HEK293 (cell line): ENCODE results near the gene BTBD16.

Experiments
- CTCF ChIA-PET: fragments of 350-600 bp; formaldehyde crosslinking; extraction: SDS; loops from one replicate; lab custom pipeline; 2021; ENCODE audit warnings: antibody characterized with exemption; lab: Yijun Ruan, JAX
- POLR2A ChIA-PET: fragments of 300-600 bp; formaldehyde crosslinking; extraction: SDS; loops from one replicate; lab custom pipeline; 2020; ENCODE audit warnings: antibody characterized with exemption, inconsistent platforms; lab: Yijun Ruan, JAX
- H3K27ac ChIP-seq: fragments of 200-500 bp; sonication (Bioruptor generic); 2 replicates; pipeline ENCODE4 v1.5.1; 2014; ENCODE audit warnings: low read depth, low read length, control low read depth, inconsistent platforms; ENCODE audit errors: extremely low read depth
- H3K36me3 ChIP-seq, 2 experiments: fragments of 200-500 bp in 1 of 2; sonication (Bioruptor generic) in 1 of 2; 1 replicate in 1 of 2; 2 replicates in 1 of 2; pipeline ENCODE4 v1.5.1; 2014 to 2017; ENCODE audit warnings: inconsistent platforms in 2 of 2, low read length in 2 of 2; ENCODE audit not compliant: control insufficient read depth in 2 of 2, insufficient read depth in 1 of 2
- H3K4me1 ChIP-seq: fragments of 200-500 bp; sonication (Bioruptor generic); 2 replicates; pipeline ENCODE4 v1.5.1; 2014; ENCODE audit warnings: mild to moderate bottlenecking, low read length, inconsistent platforms; ENCODE audit not compliant: control insufficient read depth, insufficient read depth
- H3K4me3 ChIP-seq: 2 replicates; pipeline ENCODE4 v1.5.1; 2011; ENCODE audit warnings: low read depth, mild to moderate bottlenecking, control low read depth, low read length, moderate library complexity
- H3K9me3 ChIP-seq: fragments of 200-500 bp; sonication (Bioruptor generic); 2 replicates; pipeline ENCODE4 v1.5.1; 2014; ENCODE audit warnings: low read depth, low read length, inconsistent platforms; ENCODE audit not compliant: control insufficient read depth, insufficient read depth
- BCL11A ChIP-seq: fragments of 450-650 bp; formaldehyde crosslinking; IDR thresholded peaks from 2 replicates; pipeline ENCODE4 v1.5.1; 2016; ENCODE audit warnings: low read depth, missing biosample characterization, missing genetic modification characterization
- HOXD13 ChIP-seq: sonication (generic); formaldehyde crosslinking; IDR thresholded peaks from 2 replicates; pipeline ENCODE4 v1.8.0; 2022; ENCODE audit warnings: missing genetic modification reagents, borderline replicate concordance
- KLF1 ChIP-seq: fragments of 450-650 bp; formaldehyde crosslinking; IDR thresholded peaks from 2 replicates; pipeline ENCODE4 v1.5.1; 2016; ENCODE audit warnings: missing biosample characterization, missing genetic modification characterization
- MZF1 ChIP-seq: fragments of 450-650 bp; formaldehyde crosslinking; IDR thresholded peaks from 2 replicates; pipeline ENCODE4 v1.5.1; 2017; ENCODE audit warnings: missing biosample characterization, missing genetic modification characterization, borderline replicate concordance
- OVOL3 ChIP-seq: fragments of 450-650 bp; formaldehyde crosslinking; IDR thresholded peaks from 2 replicates; pipeline ENCODE4 v1.5.1; 2016; ENCODE audit warnings: missing biosample characterization, missing genetic modification characterization
- SALL2 ChIP-seq: fragments of 450-650 bp; formaldehyde crosslinking; IDR thresholded peaks from 2 replicates; pipeline ENCODE4 v1.5.0; 2017; ENCODE audit warnings: missing biosample characterization, mild to moderate bottlenecking, missing genetic modification characterization, borderline replicate concordance
- SCRT2 ChIP-seq: fragments of 450-650 bp; formaldehyde crosslinking; IDR thresholded peaks from 2 replicates; pipeline ENCODE4 v1.5.1; 2016; ENCODE audit warnings: missing biosample characterization, missing genetic modification characterization
- SETDB1 ChIP-seq: IDR thresholded peaks from one replicate; pipeline ENCODE4 v1.6.1; 2017; ENCODE audit warnings: mild to moderate bottlenecking, low read length, moderate library complexity, mixed read lengths; ENCODE audit not compliant: insufficient read length
- ZNF16 ChIP-seq: fragments of 450-650 bp; formaldehyde crosslinking; IDR thresholded peaks from 2 replicates; pipeline ENCODE4 v1.5.1; 2016; ENCODE audit warnings: low read depth, missing biosample characterization, missing genetic modification characterization
- ZNF184 ChIP-seq: fragments of 450-650 bp; IDR thresholded peaks from 2 replicates; pipeline ENCODE4 v1.5.1; 2018; ENCODE audit warnings: missing biosample characterization, mild to moderate bottlenecking, missing genetic modification characterization
- ZNF214 ChIP-seq: fragments of 450-650 bp; formaldehyde crosslinking; IDR thresholded peaks from 2 replicates; pipeline ENCODE4 v1.5.1; 2017; ENCODE audit warnings: missing biosample characterization, mild to moderate bottlenecking, missing genetic modification characterization, borderline replicate concordance
- ZNF280C ChIP-seq: fragments of 450-650 bp; formaldehyde crosslinking; IDR thresholded peaks from 2 replicates; pipeline ENCODE4 v1.5.1; 2016; ENCODE audit warnings: missing biosample characterization, missing genetic modification characterization
- ZNF335 ChIP-seq: fragments of 450-650 bp; formaldehyde crosslinking; conservative IDR thresholded peaks from 2 replicates; pipeline ENCODE4 v1.5.1; 2016; ENCODE audit warnings: missing biosample characterization, missing genetic modification characterization
- ZNF394 ChIP-seq: fragments of 450-650 bp; formaldehyde crosslinking; IDR thresholded peaks from 2 replicates; pipeline ENCODE4 v1.5.1; 2016; ENCODE audit warnings: missing biosample characterization, missing genetic modification characterization, mild to moderate bottlenecking, moderate library complexity, borderline replicate concordance
- ZNF416 ChIP-seq: fragments of 450-650 bp; formaldehyde crosslinking; IDR thresholded peaks from 2 replicates; pipeline ENCODE4 v1.5.1; 2016; ENCODE audit warnings: missing biosample characterization, missing genetic modification characterization
- ZNF645 ChIP-seq: fragments of 450-650 bp; formaldehyde crosslinking; IDR thresholded peaks from 2 replicates; pipeline ENCODE4; 2016; ENCODE audit warnings: missing biosample characterization, missing genetic modification characterization
- ZNF654 ChIP-seq: fragments of 450-650 bp; formaldehyde crosslinking; IDR thresholded peaks from 2 replicates; pipeline ENCODE4 v1.5.1; 2016; ENCODE audit warnings: low read depth, missing biosample characterization, missing genetic modification characterization
- ZNF747 ChIP-seq: fragments of 450-650 bp; formaldehyde crosslinking; IDR thresholded peaks from 2 replicates; pipeline ENCODE4 v1.5.1; 2016; ENCODE audit warnings: missing biosample characterization, missing genetic modification characterization
- ZNF776 ChIP-seq: fragments of 450-650 bp; formaldehyde crosslinking; IDR thresholded peaks from 2 replicates; pipeline ENCODE4 v1.5.0; 2017; ENCODE audit warnings: missing biosample characterization, missing genetic modification characterization, borderline replicate concordance
- ZNF785 ChIP-seq: fragments of 450-650 bp; formaldehyde crosslinking; IDR thresholded peaks from 2 replicates; pipeline ENCODE4 v1.5.1; 2016; ENCODE audit warnings: missing biosample characterization, missing genetic modification characterization
- ZSCAN16 ChIP-seq: fragments of 450-650 bp; formaldehyde crosslinking; IDR thresholded peaks from 2 replicates; pipeline ENCODE4 v1.5.1; 2016; ENCODE audit warnings: missing biosample characterization, missing genetic modification characterization
- ZSCAN18 ChIP-seq: fragments of 450-650 bp; formaldehyde crosslinking; IDR thresholded peaks from 2 replicates; pipeline ENCODE4 v1.5.1; 2016; ENCODE audit warnings: missing biosample characterization, missing genetic modification characterization
- ZSCAN4 ChIP-seq: fragments of 450-650 bp; formaldehyde crosslinking; IDR thresholded peaks from 2 replicates; pipeline ENCODE4 v1.5.1; 2017; ENCODE audit warnings: missing biosample characterization, missing genetic modification characterization

The BTBD16 gene

GRCh38 chr10:122326806-122327205 is 55.7 kb downstream of the BTBD16 start:
- Histone ChIP-seq H3K9me3 (no peaks in the 10 kb centered on the region), H3K27ac (no peak overlapping the region), H3K4me1 (no peaks in the 10 kb centered on the region), H3K36me3 (no peaks in the 10 kb centered on the region), H3K4me3 (no peak overlapping the region)
- CTCF ChIA-PET = interaction anchor here (2.1 kb wide), 1 partner anchor 28 kb away, joined by 9 read pairs; no protein-coding TSS in a partner anchor
- no peak for TF ChIP-seq ZSCAN18 (tag by site-specific recombination)
- TF ChIP-seq ZNF16 = no peak
- TF ChIP-seq ZSCAN4 (tag by site-specific recombination) = no peak
- TF ChIP-seq ZNF416 (tag by site-specific recombination) = no peak
- TF ChIP-seq SETDB1 = no peak
- TF ChIP-seq ZNF214 = no peak
- TF ChIP-seq ZNF645 (tag by site-specific recombination) = no peak
- no peak for TF ChIP-seq ZNF747 (tag by site-specific recombination)
- TF ChIP-seq KLF1 = no peak
- no peak for TF ChIP-seq ZNF394 (tag by site-specific recombination)
- TF ChIP-seq MZF1 (tag by site-specific recombination) = no peak
- no peak for TF ChIP-seq SALL2 (tag by site-specific recombination)
- no peak for TF ChIP-seq ZNF785 (tag by site-specific recombination)
- TF ChIP-seq OVOL3 (tag by site-specific recombination) = no peak
- no peak for TF ChIP-seq ZSCAN16 (tag by site-specific recombination)
- no peak for TF ChIP-seq ZNF335 (tag by site-specific recombination)
- TF ChIP-seq HOXD13 = no peak
- POLR2A ChIA-PET = no interaction called here

- H3K4me3 ChIP-seq = no peak overlapping the region
- H3K36me3 ChIP-seq = no peaks in the 10 kb centered on the region
- no peak for TF ChIP-seq ZNF654
- TF ChIP-seq ZNF645 (tag by site-specific recombination) = no peak
- no peak for TF ChIP-seq ZNF280C (tag by site-specific recombination)
- TF ChIP-seq ZNF776 (tag by site-specific recombination) = no peak
- no peak for TF ChIP-seq BCL11A (tag by site-specific recombination)
- 0 out of 2 replicates have a peak, but pooled peaks have one; percentile 23 for TF ChIP-seq SCRT2
- no peak for TF ChIP-seq ZNF184
- H3K9me3 ChIP-seq = no peaks in the 10 kb centered on the region
- H3K4me1 ChIP-seq = no peaks in the 10 kb centered on the region
- no peak overlapping the region for H3K27ac ChIP-seq
- POLR2A ChIA-PET = no interaction called here
- CTCF ChIA-PET = interaction anchor here (2.1 kb wide), 1 partner anchor 28 kb away, joined by 9 read pairs; no protein-coding TSS in a partner anchor
Measured at GRCh38 chr10:122327237-122328206, 56.4 kb downstream of the BTBD16 start.
